K562 treated with DMSO at 1 percent for 48 hours (cell line): ENCODE results near the gene LRRC3C. TPM values are rescaled to one million over a fixed set of nuclear protein-coding genes. Genes with fewer than 3 reads are reported as not detected.

Experiments
- total RNA-seq: library from RNA; unstranded; fragments of 300-600 nt; gene quantifications from 2 replicates; pipeline ENCODE4 v1.2.3, GENCODE V29; 2022; ENCODE audit warnings: low replicate concordance; ENCODE audit errors: extremely low read depth

LRRC3C gene, protein sequence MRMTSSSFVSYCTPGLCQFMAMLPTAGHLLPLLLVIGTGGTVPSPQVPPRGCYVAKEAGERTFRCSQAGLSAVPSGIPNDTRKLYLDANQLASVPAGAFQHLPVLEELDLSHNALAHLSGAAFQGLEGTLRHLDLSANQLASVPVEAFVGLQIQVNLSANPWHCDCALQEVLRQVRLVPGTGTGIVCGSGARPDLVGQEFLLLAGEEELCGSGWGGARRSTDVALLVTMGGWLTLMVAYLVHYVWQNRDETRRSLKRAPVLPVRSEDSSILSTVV
- total RNA-seq: not detected in 2 replicates

GRCh38 chr17:39927101-39927928 lies at the start of gene LRRC3C, which contains the start of gene ORMDL3:
LRRC3C (plus strand) TSS chr17:39927732; CDS start chr17:39941524, 13,792 bp downstream.
ORMDL3 (minus strand) TSS chr17:39927601; CDS start chr17:39924203, 3,398 bp downstream.

DNA sequence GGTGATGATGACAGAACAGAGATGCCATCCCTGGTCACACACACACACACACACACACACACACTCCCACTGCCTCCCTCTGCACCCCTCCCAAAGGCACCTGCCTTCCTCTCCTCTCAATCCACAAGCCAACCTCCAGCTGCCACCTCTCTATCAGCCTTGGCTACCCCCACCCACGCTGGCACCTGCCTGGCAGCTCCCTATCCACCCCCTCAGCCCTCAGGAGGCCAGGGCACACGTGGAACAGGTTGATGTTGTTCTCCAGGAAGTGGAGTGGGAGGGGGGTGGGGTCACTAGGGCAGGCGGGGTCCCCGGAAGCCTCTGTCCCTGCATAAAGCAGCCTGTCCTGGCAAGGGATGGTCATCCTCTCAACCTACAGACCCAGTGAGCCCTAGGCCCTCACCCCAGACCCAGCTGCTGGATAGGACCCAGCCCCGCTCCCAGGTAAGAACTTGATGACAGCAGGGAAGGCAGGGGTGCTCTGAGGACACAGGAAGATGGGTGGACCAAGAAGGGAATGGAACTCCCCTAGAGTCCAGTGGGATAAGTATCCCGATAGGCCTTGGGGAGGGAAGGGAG lies 35.2 kb downstream of the LRRC3C start, which contains the start of gene GSDMA:
TSS of gene GSDMA (plus strand) at position 363 of the 579 bp plus-strand sequence. CDS start 2,684 bp downstream, outside the sequence.

DNA sequence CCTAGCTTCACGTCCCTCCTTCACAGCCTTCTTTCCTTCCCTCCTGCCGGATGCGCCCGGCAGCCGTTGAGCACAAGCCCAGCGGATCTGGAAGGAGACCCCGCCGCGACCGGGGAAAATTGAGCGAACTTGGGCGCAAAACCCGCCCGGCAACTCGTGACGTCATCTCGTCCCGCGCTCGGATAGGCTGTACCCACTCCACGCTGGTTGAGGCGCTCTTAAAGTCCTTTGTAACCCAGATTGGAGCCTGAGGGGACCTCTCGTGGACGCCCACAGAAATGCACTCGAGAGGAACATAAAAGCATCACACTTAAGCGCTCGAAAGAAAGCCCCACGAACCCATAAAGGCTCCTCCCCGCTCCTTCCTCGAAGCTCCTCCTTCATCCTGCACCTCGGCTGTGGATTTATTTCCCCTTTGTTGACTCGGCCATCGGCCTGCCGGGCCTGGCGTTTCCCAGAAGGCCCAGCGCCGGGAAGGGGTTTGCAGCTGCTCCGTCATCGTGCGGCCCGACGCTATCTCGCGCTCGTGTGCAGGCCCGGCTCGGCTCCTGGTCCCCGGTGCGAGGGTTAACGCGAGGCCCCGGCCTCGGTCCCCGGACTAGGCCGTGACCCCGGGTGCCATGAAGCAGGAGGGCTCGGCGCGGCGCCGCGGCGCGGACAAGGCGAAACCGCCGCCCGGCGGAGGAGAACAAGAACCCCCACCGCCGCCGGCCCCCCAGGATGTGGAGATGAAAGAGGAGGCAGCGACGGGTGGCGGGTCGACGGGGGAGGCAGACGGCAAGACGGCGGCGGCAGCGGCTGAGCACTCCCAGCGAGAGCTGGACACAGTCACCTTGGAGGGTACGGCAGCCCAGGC lies 53.0 kb downstream of the LRRC3C start, which contains the start of gene PSMD3:
TSS of gene PSMD3 (plus strand) at position 457 of the 856 bp plus-strand sequence. CDS start at position 621, 164 bp downstream.

Other genes with a start within 250 kb of the LRRC3C start
- not detected in 2 replicates for gene PGAP3, start 239.7 kb upstream of the LRRC3C start, total RNA-seq
- not detected in 2 replicates for gene ERBB2, start 227.7 kb upstream of the LRRC3C start, total RNA-seq
- gene MIEN1, start 197.2 kb upstream of the LRRC3C start, total RNA-seq: not detected in 2 replicates
- gene GRB7, start 189.8 kb upstream of the LRRC3C start, total RNA-seq: not detected in 2 replicates
- not detected in 2 replicates for gene IKZF3, start 63.4 kb upstream of the LRRC3C start, total RNA-seq
- not detected in 2 replicates for gene ZPBP2, start 59.5 kb upstream of the LRRC3C start, total RNA-seq
- gene GSDMB, start 9.1 kb upstream of the LRRC3C start, total RNA-seq: not detected in 2 replicates
- gene ORMDL3, start 131 bp upstream of the LRRC3C start, total RNA-seq: not detected in 2 replicates
- gene GSDMA, start 35.3 kb downstream of the LRRC3C start, total RNA-seq: not detected in 2 replicates
- gene PSMD3, start 53.1 kb downstream of the LRRC3C start, total RNA-seq: not detected in 2 replicates
- gene CSF3, start 87.7 kb downstream of the LRRC3C start, total RNA-seq: not detected in 2 replicates
- gene MED24, start 126.7 kb downstream of the LRRC3C start, total RNA-seq: not detected in 2 replicates
- gene THRA, start 135.2 kb downstream of the LRRC3C start, total RNA-seq: not detected in 2 replicates
- gene NR1D1, start 172.9 kb downstream of the LRRC3C start, total RNA-seq: not detected in 2 replicates
- not detected in 2 replicates for gene MSL1, start 194.2 kb downstream of the LRRC3C start, total RNA-seq
- 202 TPM in 1 of 2 replicates, not detected in the other for gene CASC3, start 212.8 kb downstream of the LRRC3C start, total RNA-seq
- not detected in 2 replicates for gene RAPGEFL1, start 249.7 kb downstream of the LRRC3C start, total RNA-seq